ENCODE data around the gene IMMT.

The IMMT gene

GRCh38 chr2:86160156-86160952 lies 34.9 kb downstream of the IMMT start:
- Mint-ChIP-seq H3K4me3 (no peak overlapping the region), H3K4me1 (ENCODE audit: low read depth) (no peaks in the 10 kb centered on the region), H3K27me3 (ENCODE audit: low read depth) (no peaks in the 10 kb centered on the region), H3K9me3 (no peaks in the 10 kb centered on the region), H3K36me3 (ENCODE audit: low read depth) (peaks cover 59% of the 10 kb centered on the region), H3K27ac (no peak overlapping the region)
- no peak for DNase-seq (ENCODE audit: low spot score)

GRCh38 chr2:86158286-86158685 lies 37.0 kb downstream of the IMMT start:
- no peak overlapping the region for H3K27ac Mint-ChIP-seq
- peaks cover 54% of the 10 kb centered on the region for H3K36me3 Mint-ChIP-seq (ENCODE audit: low read depth)
- DNase-seq (ENCODE audit: low spot score): no peak
- H3K9me3 Mint-ChIP-seq: no peaks in the 10 kb centered on the region
- H3K4me3 Mint-ChIP-seq: no peak overlapping the region
- H3K4me1 Mint-ChIP-seq (ENCODE audit: low read depth): no peaks in the 10 kb centered on the region
- H3K27me3 Mint-ChIP-seq (ENCODE audit: low read depth): no peaks in the 10 kb centered on the region

GRCh38 chr2:86157009-86157556 lies 38.2 kb downstream of the IMMT start:
- no peaks in the 10 kb centered on the region for H3K27me3 Mint-ChIP-seq (ENCODE audit: low read depth)
- no peak overlapping the region for H3K4me3 Mint-ChIP-seq
- DNase-seq (ENCODE audit: low spot score): no peak
- H3K9me3 Mint-ChIP-seq: no peaks in the 10 kb centered on the region
- H3K36me3 Mint-ChIP-seq (ENCODE audit: low read depth): peaks cover 52% of the 10 kb centered on the region
- peaks cover 2% of the 10 kb centered on the region for H3K4me1 Mint-ChIP-seq (ENCODE audit: low read depth)
- H3K27ac Mint-ChIP-seq: no peak overlapping the region

- no peak for DNase-seq (ENCODE audit: low spot score)
- no peaks in the 10 kb centered on the region for H3K27me3 Mint-ChIP-seq (ENCODE audit: low read depth)
- no peak overlapping the region for H3K27ac Mint-ChIP-seq
- peaks cover 4% of the 10 kb centered on the region for H3K4me1 Mint-ChIP-seq (ENCODE audit: low read depth)
- peaks cover 53% of the 10 kb centered on the region for H3K36me3 Mint-ChIP-seq (ENCODE audit: low read depth)
- no peak overlapping the region for H3K4me3 Mint-ChIP-seq
- H3K9me3 Mint-ChIP-seq: no peaks in the 10 kb centered on the region
These were observed 44.8 kb downstream of the IMMT start for GRCh38 chr2:86150502-86150901.

- Mint-ChIP-seq H3K4me3 (no peak overlapping the region), H3K36me3 (ENCODE audit: low read depth) (peaks cover 58% of the 10 kb centered on the region), H3K9me3 (no peaks in the 10 kb centered on the region), H3K27ac (no peak overlapping the region), H3K27me3 (ENCODE audit: low read depth) (no peaks in the 10 kb centered on the region), H3K4me1 (ENCODE audit: low read depth) (peaks cover 4% of the 10 kb centered on the region)
- DNase-seq (ENCODE audit: low spot score): no peak
These were observed 47.5 kb downstream of the IMMT start for GRCh38 chr2:86147793-86148192.

- H3K27ac Mint-ChIP-seq: no peak overlapping the region
- H3K36me3 Mint-ChIP-seq (ENCODE audit: low read depth): peaks cover 58% of the 10 kb centered on the region
- H3K4me1 Mint-ChIP-seq (ENCODE audit: low read depth): peaks cover 2% of the 10 kb centered on the region
- no peak for DNase-seq (ENCODE audit: low spot score)
- H3K4me3 Mint-ChIP-seq: no peak overlapping the region
- H3K9me3 Mint-ChIP-seq: no peaks in the 10 kb centered on the region
- no peaks in the 10 kb centered on the region for H3K27me3 Mint-ChIP-seq (ENCODE audit: low read depth)
These were observed 51.2 kb downstream of the IMMT start for GRCh38 chr2:86143926-86144685.

- Mint-ChIP-seq H3K27me3 (ENCODE audit: low read depth) (no peaks in the 10 kb centered on the region), H3K36me3 (ENCODE audit: low read depth) (peaks cover 61% of the 10 kb centered on the region), H3K4me3 (no peak overlapping the region), H3K27ac (no peak overlapping the region), H3K9me3 (no peaks in the 10 kb centered on the region), H3K4me1 (ENCODE audit: low read depth) (peaks cover 2% of the 10 kb centered on the region)
- no peak for DNase-seq (ENCODE audit: low spot score)
These were observed 52.0 kb downstream of the IMMT start for GRCh38 chr2:86143307-86143706.

GRCh38 chr2:86142436-86143257 lies 52.6 kb downstream of the IMMT start:
- no peak overlapping the region for H3K27ac Mint-ChIP-seq
- no peaks in the 10 kb centered on the region for H3K27me3 Mint-ChIP-seq (ENCODE audit: low read depth)
- peaks cover 2% of the 10 kb centered on the region for H3K4me1 Mint-ChIP-seq (ENCODE audit: low read depth)
- no peaks in the 10 kb centered on the region for H3K9me3 Mint-ChIP-seq
- H3K36me3 Mint-ChIP-seq (ENCODE audit: low read depth): peaks cover 64% of the 10 kb centered on the region
- H3K4me3 Mint-ChIP-seq: no peak overlapping the region
- DNase-seq (ENCODE audit: low spot score): no peak

- Mint-ChIP-seq H3K27me3 (ENCODE audit: low read depth) (no peaks in the 10 kb centered on the region), H3K4me1 (ENCODE audit: low read depth) (peaks cover 2% of the 10 kb centered on the region), H3K36me3 (ENCODE audit: low read depth) (peaks cover 69% of the 10 kb centered on the region), H3K9me3 (no peaks in the 10 kb centered on the region), H3K4me3 (no peak overlapping the region), H3K27ac (no peak overlapping the region)
- no peak for DNase-seq (ENCODE audit: low spot score)
These were observed 54.3 kb downstream of the IMMT start for GRCh38 chr2:86140969-86141392.

GRCh38 chr2:86139981-86140380 lies 55.3 kb downstream of the IMMT start:
- Mint-ChIP-seq H3K4me1 (ENCODE audit: low read depth) (peaks cover 2% of the 10 kb centered on the region), H3K4me3 (no peak overlapping the region), H3K27me3 (ENCODE audit: low read depth) (no peaks in the 10 kb centered on the region), H3K9me3 (no peaks in the 10 kb centered on the region), H3K36me3 (ENCODE audit: low read depth) (peaks cover 77% of the 10 kb centered on the region), H3K27ac (no peak overlapping the region)
- DNase-seq (ENCODE audit: low spot score): no peak

GRCh38 chr2:86138736-86139625 lies 56.3 kb downstream of the IMMT start:
- H3K27ac Mint-ChIP-seq: peak overlapping the region; percentile 62
- H3K36me3 Mint-ChIP-seq (ENCODE audit: low read depth): peaks cover 77% of the 10 kb centered on the region
- H3K9me3 Mint-ChIP-seq: no peaks in the 10 kb centered on the region
- H3K4me3 Mint-ChIP-seq: no peak overlapping the region
- H3K27me3 Mint-ChIP-seq (ENCODE audit: low read depth): no peaks in the 10 kb centered on the region
- no peak for DNase-seq (ENCODE audit: low spot score)
- H3K4me1 Mint-ChIP-seq (ENCODE audit: low read depth): peaks cover 2% of the 10 kb centered on the region

GRCh38 chr2:86136141-86136540 lies 59.1 kb downstream of the IMMT start:
- no peak overlapping the region for H3K4me3 Mint-ChIP-seq
- H3K27ac Mint-ChIP-seq: no peak overlapping the region
- peaks cover 84% of the 10 kb centered on the region for H3K36me3 Mint-ChIP-seq (ENCODE audit: low read depth)
- H3K27me3 Mint-ChIP-seq (ENCODE audit: low read depth): no peaks in the 10 kb centered on the region
- no peak for DNase-seq (ENCODE audit: low spot score)
- H3K9me3 Mint-ChIP-seq: no peaks in the 10 kb centered on the region
- H3K4me1 Mint-ChIP-seq (ENCODE audit: low read depth): peaks cover 2% of the 10 kb centered on the region

- Mint-ChIP-seq H3K4me1 (ENCODE audit: low read depth) (peaks cover 2% of the 10 kb centered on the region), H3K9me3 (no peaks in the 10 kb centered on the region), H3K27ac (no peak overlapping the region), H3K4me3 (no peak overlapping the region), H3K36me3 (ENCODE audit: low read depth) (peaks cover 83% of the 10 kb centered on the region), H3K27me3 (ENCODE audit: low read depth) (no peaks in the 10 kb centered on the region)
- DNase-seq (ENCODE audit: low spot score): no peak
These were observed 59.6 kb downstream of the IMMT start for GRCh38 chr2:86135653-86136052.
